Pancreas (tissue), 10 donors: ENCODE results near the gene BCL11B. TPM values are rescaled to one million over a fixed set of nuclear protein-coding genes. Genes with fewer than 3 reads are reported as not detected.

Source experiments
- ATAC-seq, 4 donors: fragments of 200-7000 bp; cut with Tn5 transposase; one replicate each; pipeline versions ENCODE4 v1.8.0 to v1.9.1; 2020; ENCODE audit warnings: mild to moderate bottlenecking in 4 of 4, moderate library complexity in 4 of 4
- DNase-seq, 6 donors: peaks; one replicate each; pipeline ENCODE4 v3.0.0-alpha.2; 2020
- FAIRE-seq: peaks from 2 replicates; lab custom pipeline; 2012; peaks lifted over from hg19 to GRCh38; lab: Jason Lieb, UNC
- H3K27ac ChIP-seq, 4 donors: fragments of 200-600 bp; sonication (generic); 1 replicate in 3 of 4; 2 replicates in 1 of 4; pipeline versions ENCODE4 v1.5.0 to v1.8.0; 2020
- H3K27me3 ChIP-seq, 4 donors: fragments of 200-600 bp; one replicate each; pipeline ENCODE4 v1.8.0; 2021
- H3K36me3 ChIP-seq, 3 donors: fragments of 200-600 bp; sonication (generic) in 1 of 3; one replicate each; pipeline versions ENCODE4 v1.5.0 to v1.8.0; 2020 to 2021
- H3K4me1 ChIP-seq, 3 donors: fragments of 200-600 bp; one replicate each; pipeline ENCODE4 v1.8.0; 2021
- H3K4me3 ChIP-seq, 4 donors: fragments of 200-600 bp; sonication (generic) in 2 of 4; one replicate each; pipeline versions ENCODE4 v1.5.0 to v1.8.0; 2020 to 2021
- H3K9me3 ChIP-seq, 4 donors: fragments of 200-600 bp; one replicate each; pipeline ENCODE4 v1.8.0; 2021
- CTCF ChIP-seq, 4 donors: fragments of 200-600 bp; sonication (generic) in 3 of 4; IDR thresholded peaks; one replicate each; pipeline versions ENCODE4 v1.5.0 to v1.8.0; 2021; ENCODE audit warnings: antibody characterized with exemption in 4 of 4
- WGBS, 2 donors: extraction: QIAGEN DNeasy Blood & Tissue Kit; methylation state at CpG; one replicate each; pipeline ENCODE4 v1.1.7; 2013; 5-methylcytosine and 5-hydroxymethylcytosine counted together
- intact Hi-C, 3 donors: fragments of 100-400 bp; cut with DNase I; formaldehyde crosslinking; loops; one replicate each; pipeline versions ENCODE4 v1.11.1 to v1.14.2; 2022
- polyA plus RNA-seq, 2 donors: library from polyadenylated mRNA; stranded (reverse); fragments of 200-250 nt; gene quantifications; one replicate each; pipeline ENCODE4 v1.2.3, GENCODE V29; 2013
- total RNA-seq, 6 donors: library from RNA; stranded (reverse); fragmentation: NEBNext Ultra II Directional in 4 of 6; extraction: Animal tissue kit (Norgen Biotek cat#: 25700) in 4 of 6; gene quantifications; one replicate each; pipeline versions ENCODE4 v1.2.1 to v1.2.4, GENCODE V29; 2021 to 2023
- donor health status: healthy with polysubstance abuse.
- donor health status: DM: no; HTN: no; CAD: no; lungs with moderate emphysema.
- donor health status: DM: no; HTN: no; CAD: no.
- donor health status: control.
- donor health status: control.
- donor health status: Bipolar disorder and iron deficiency.
- donor health status: DM: yes; HTN: yes; CAD: no.
- donor health status: DM: no; HTN: no; CAD: no.
- donor health status: DM: no; HTN: no; CAD: no.
- donor health status: DM: yes; HTN: yes; CAD: no.

Gene BCL11B
- total and polyA plus RNA-seq, 8 donors, result 0.04 to 0.47 (median 0.27) TPM

- intact Hi-C loops, result no loop called here
- no peak for TF ChIP-seq CTCF (IDR thresholded peaks at IDR 0.05)
- H3K9me3 ChIP-seq, result no peaks in the 10 kb centered on the region
These were observed 105.5 kb downstream of the BCL11B start for GRCh38 chr14:99166506-99166905.

GRCh38 chr14:99164712-99165111 is 107.3 kb downstream of the BCL11B start:
- ATAC-seq (no peak), FAIRE-seq (no peak), DNase-seq (no peak)
- no peak for TF ChIP-seq CTCF (IDR thresholded peaks at IDR 0.05)
- no peaks in the 10 kb centered on the region for H3K36me3 ChIP-seq
- H3K27me3 ChIP-seq, result no peaks in the 10 kb centered on the region
- intact Hi-C loops, result no loop called here
- H3K4me3 ChIP-seq, result no peak overlapping the region
- 49 to 66% methylated on average over 5 of the region's 5 CpGs for WGBS, 2 donors
- H3K27ac ChIP-seq, result no peak overlapping the region
- H3K9me3 ChIP-seq, result no peaks in the 10 kb centered on the region
- H3K4me1 ChIP-seq, result no peaks in the 10 kb centered on the region

More at GRCh38 chr14:99166506-99166905, 105.5 kb downstream of the BCL11B start:
- 74 to 90% methylated on average over 4 of the region's 4 CpGs for WGBS, 2 donors
- no peak overlapping the region for H3K4me3 ChIP-seq
- H3K27ac ChIP-seq, result no peak overlapping the region
- H3K36me3 ChIP-seq, result no peaks in the 10 kb centered on the region
- DNase-seq (no peak), ATAC-seq (no peak), FAIRE-seq (no peak)
- no peaks in the 10 kb centered on the region for H3K4me1 ChIP-seq
- H3K27me3 ChIP-seq, result no peaks in the 10 kb centered on the region

- ATAC-seq (no peak), DNase-seq (no peak), FAIRE-seq (no peak)
- no peak overlapping the region for H3K4me3 ChIP-seq
- H3K27me3 ChIP-seq, result no peaks in the 10 kb centered on the region
- TF ChIP-seq CTCF (IDR thresholded peaks at IDR 0.05), result no peak
- H3K9me3 ChIP-seq, result no peaks in the 10 kb centered on the region
- WGBS, 2 donors, result 64 to 71% methylated on average over 3 of the region's 3 CpGs
- no peak overlapping the region for H3K27ac ChIP-seq
- H3K4me1 ChIP-seq, result no peaks in the 10 kb centered on the region
- no peaks in the 10 kb centered on the region for H3K36me3 ChIP-seq
- intact Hi-C loops, result no loop called here
These were observed 108.6 kb downstream of the BCL11B start for GRCh38 chr14:99163446-99163845.

GRCh38 chr14:99159341-99160340 is 112.4 kb downstream of the BCL11B start:
- 77 to 81% methylated on average over 22 of the region's 22 CpGs for WGBS, 2 donors
- DNase-seq, result no peak
- no peak for FAIRE-seq

More at GRCh38 chr14:99159341-99160340, 112.4 kb downstream of the BCL11B start:
- H3K4me1 ChIP-seq, result peaks cover 4 to 9% (median 5%) of the 10 kb centered on the region in 3 donors
- no peaks in the 10 kb centered on the region for H3K27me3 ChIP-seq
- no peaks in the 10 kb centered on the region for H3K9me3 ChIP-seq
- TF ChIP-seq CTCF (IDR thresholded peaks at IDR 0.05), result no peak
- no peak for ATAC-seq
- intact Hi-C loops, result no loop called here
- no peak overlapping the region for H3K4me3 ChIP-seq
- no peaks in the 10 kb centered on the region for H3K36me3 ChIP-seq
- H3K27ac ChIP-seq, result no peak overlapping the region
